HG02623 (cell line): ENCODE results near the gene TRIM13.
"Not testable (repeated sequence)": the region's sequence is repeated elsewhere in the genome, so short reads cannot be mapped to it uniquely, and the experiment has no call there.

Experiments
- ATAC-seq: cut with Tn5 transposase; IDR thresholded peaks from one replicate; pipeline ENCODE4 v1.9.1; 2021; ENCODE audit warnings: moderate library complexity; ENCODE audit not compliant: unreplicated experiment

Gene TRIM13

DNA sequence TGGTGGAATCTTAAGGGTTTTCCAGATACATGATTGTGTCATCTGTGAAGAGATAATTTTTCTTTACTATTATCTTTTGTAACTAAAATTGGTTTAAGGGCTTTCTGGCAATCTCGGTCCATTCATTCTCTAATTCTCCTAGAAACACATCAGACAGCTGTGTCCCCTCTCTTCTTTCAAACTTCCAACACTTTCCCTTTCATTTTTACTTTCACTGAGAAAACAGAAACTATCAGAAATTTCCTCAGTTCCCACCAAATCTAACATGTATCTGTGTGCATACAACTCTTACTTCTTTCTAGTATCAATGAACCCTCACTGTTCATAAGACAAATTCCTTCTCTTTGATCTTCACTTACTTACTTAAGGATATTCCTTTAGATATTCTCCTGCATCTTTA lies 58.6 kb downstream of the TRIM13 start:
- no peak for ATAC-seq

DNA sequence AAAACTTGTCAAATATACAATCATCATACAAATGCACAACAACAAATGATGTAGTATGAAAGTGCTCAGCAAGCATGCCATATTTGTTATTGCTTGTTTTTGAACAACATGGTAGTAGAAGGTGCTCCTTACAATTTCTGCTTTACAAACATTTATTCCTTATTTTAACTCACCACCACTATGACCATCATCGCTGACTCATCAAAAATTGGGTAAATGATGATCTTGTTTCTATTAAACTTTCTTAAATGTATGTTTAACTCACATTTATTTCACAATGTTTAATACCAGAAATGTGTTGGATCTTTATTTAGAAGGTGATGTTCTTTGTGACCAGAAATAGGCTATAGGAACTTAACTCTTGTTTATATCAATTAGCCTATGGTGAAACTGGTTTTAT lies 63.9 kb downstream of the TRIM13 start:
- no peak for ATAC-seq

DNA sequence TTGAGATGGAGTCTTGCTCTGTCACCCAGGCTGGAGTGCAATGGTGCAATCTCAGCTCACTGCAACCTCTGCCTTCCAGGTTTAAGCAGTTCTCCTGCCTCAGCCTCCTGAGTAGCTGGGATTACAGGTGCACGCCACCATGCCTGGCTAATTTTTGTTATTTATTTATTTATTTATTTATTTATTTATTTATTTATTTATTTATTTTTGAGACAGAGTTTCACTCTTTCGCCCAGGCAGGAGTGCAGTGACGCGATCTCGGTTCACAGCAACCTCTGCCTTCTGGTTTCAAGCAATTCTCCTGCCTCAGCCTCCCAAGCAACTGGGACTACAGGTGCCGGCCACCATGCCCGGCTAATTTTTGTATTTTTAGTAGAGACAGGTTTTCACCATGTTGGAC lies 65.5 kb downstream of the TRIM13 start:
- ATAC-seq, result not testable (repeated sequence)

DNA sequence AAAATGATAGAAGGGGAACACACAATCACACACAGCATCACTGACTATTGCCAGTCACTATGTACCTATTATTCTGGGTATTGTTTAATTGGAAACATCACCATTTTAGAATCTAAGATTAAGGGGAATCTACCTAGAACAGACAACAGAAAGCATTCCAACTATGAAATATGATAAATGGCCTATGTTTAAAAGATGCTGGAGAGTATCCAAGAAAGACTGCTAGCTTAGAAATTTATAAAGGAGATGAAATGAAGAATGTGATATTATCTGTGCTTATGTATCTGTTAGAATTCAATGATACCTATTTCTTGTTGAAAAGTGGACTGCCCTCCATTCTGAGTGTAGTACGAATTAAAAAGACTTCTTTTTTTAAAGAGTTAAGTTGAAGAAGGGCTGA lies 68.9 kb downstream of the TRIM13 start:
- no peak for ATAC-seq
